ENCODE data around the gene MYEOV.

GRCh38 chr11:69325446-69325845 is 31.5 kb downstream of the MYEOV start:
- no peak for TF ChIP-seq CTCF (conservative IDR thresholded peaks at IDR 0.05; ENCODE audit: low read depth in 2 of 2)
- TF ChIP-seq POLR2AphosphoS5 (IDR thresholded peaks at IDR 0.05; ENCODE audit: low read depth) = no peak
- no peak for TF ChIP-seq EZH2phosphoT487 (IDR thresholded peaks at IDR 0.05; ENCODE audit: unreplicated experiment)
